SK-N-DZ (cell line): ENCODE measurements around the gene GRAMD4.
"Not testable (repeated sequence)": the region's sequence is repeated elsewhere in the genome, so short reads cannot be mapped to it uniquely, and the experiment has no call there.

Experiments used
- DNase-seq: peaks from one replicate; pipeline ENCODE4 v3.0.0-alpha.2; 2015; ENCODE audit warnings: low spot score

The GRAMD4 gene

GRCh38 chr22:46619240-46619829, 851 bp upstream of the GRAMD4 start:
- no peak for DNase-seq

- no peak for DNase-seq
These were observed 529 bp downstream of the GRAMD4 start for GRCh38 chr22:46620588-46621242.

DNA sequence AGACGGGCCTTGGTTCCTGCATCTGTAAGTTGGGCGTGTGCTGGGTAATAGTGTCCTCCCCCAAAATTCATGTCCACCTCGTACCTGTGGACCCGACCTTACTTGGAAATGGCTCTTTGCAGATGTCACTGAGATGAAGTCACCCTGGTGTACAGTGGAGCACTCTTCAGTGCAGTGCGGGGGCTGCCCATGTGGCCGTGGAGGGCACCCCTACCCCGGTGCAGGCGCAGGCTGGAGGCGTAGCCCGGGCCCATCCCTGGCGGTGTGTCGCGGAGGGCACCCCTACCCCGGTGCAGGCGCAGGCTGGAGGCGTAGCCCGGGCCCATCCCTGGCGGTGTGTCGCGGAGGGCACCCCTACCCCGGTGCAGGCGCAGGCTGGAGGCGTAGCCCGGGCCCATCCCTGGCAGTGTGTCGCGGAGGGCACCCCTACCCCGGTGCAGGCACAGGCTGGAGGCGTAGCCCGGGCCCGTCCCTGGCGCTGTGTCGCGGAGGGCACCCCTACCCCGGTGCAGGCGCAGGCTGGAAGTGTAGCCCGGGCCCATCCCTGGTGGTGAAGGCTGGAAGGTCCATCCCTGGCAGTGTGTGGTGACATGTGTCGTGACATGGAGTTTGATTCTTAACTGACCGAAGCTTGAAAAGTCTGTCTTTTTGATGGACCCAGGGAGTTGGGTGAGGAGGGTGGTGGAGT, 1.2 kb downstream of the GRAMD4 start:
- DNase-seq, result not testable (repeated sequence)

GRCh38 chr22:46622081-46622521, 1.9 kb downstream of the GRAMD4 start:
- DNase-seq, result no peak

DNA sequence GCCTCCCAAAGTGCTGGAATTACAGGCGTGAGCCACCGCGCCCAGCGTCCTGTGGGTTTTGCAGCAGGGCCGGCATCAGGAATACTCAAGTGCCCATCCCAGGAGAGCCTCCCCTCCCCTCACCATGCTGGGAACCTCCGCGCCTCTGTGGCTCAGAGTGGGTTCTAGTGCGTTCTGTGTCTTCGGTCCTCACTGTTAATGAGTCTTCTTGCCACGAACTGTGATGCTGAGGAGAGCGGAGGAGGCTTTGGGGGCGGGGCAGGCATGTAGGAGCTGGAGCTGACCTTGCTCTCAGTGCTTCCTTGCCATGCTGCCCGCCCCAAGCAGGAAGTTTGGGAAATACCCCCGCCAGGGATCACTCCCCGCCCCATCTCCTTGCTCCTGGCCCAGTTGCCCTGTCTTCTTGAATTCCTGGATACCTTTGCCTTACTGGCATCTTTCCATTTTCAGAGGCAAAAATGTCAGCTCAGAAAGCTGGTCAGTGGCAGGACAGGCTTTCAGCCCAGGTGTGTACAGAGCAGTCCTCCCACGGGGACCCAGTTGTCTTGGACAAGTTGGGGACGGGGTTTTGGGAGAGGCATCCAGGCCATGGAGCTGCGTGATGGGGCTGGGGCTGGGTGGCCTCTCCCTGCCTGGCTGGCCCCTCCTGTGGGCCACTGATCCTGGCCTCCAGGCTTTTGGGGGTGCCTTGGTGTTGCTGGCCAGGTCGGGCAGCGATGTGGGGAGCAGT, 5.1 kb downstream of the GRAMD4 start:
- DNase-seq, result no peak

GRCh38 chr22:46625843-46626349, 5.7 kb downstream of the GRAMD4 start:
- DNase-seq, result no peak

- DNase-seq, result no peak
These were observed 6.2 kb downstream of the GRAMD4 start for GRCh38 chr22:46626356-46626755.

DNA sequence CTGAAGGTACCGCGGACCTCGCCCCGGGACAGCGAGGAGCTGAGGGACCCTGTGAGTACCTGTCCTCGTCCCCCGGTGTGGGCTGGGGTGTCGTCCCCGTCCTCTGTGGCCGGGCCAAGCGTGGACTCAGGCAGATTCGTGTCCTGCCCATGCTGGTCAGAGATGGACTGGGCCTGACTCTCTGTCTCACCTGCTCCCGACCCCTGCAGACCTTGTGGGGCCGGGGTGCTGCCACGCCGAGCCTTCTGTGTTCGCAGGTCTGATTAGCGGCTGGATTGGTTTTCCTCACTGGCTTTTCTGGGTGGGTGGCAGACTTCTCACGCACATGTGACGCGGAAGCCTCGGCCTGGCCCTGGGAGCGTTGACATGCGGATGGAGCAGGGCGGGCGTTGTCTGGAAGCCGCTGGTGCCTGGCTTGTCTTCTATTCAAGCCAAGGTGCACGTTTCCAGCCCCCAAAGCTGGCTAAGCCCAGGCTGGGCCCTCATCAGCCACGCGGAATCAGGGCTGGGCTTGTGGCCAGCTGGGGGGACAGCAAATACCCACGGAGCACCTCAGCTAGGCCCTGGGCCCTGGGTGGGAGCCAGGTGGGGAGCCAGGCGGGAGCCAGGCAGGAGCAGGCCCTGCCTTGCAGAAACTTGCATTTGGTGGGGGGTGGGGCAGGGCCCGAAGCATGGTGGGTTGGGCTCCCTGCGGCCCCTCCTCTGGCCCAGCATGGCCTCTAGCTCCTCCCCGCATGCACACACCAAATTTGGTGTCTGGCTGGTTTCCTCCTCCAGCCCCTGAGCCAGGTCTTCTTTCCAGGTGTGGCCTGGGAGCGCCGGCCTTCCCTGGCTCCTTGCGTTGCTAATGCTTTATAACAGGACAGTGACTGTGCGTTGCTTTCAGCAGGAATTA, 7.0 kb downstream of the GRAMD4 start:
- DNase-seq, result no peak

DNA sequence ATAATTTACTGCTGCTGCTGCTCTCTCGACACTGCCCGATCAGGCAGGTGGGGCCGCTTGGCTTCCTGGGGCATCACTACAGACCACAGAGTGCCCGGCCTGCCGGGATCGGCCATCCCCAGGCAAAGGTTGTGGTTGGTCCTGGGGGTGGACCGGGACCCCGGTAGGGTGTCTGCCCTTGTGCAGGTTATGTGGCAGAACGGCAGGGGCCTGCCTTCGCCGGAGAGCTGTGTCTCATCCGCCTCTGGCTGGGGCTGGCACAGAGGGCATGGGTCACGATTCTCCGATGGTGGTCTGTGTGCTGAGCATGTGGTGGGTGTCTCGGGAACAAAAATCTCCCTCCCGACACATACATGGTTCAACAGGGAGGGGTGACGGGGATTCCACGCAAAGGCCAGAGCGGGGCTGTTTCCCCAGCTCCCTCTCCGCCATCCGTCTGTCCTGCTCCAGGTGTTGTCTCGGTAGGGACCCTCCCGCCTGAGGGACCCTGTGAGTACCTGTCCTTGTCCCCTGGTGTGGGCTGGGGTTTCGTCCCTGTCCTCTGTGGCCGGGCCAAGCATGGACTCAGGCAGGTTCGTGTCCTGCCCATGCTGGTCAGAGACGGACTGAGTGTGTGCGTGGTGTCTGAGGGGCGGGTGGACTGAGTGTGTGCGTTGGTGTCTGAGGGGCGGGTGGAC, 7.8 kb downstream of the GRAMD4 start:
- DNase-seq, result no peak

GRCh38 chr22:46628756-46629155, 8.6 kb downstream of the GRAMD4 start:
- no peak for DNase-seq

- DNase-seq, result no peak
These were observed 9.1 kb downstream of the GRAMD4 start for GRCh38 chr22:46629291-46629690.

DNA sequence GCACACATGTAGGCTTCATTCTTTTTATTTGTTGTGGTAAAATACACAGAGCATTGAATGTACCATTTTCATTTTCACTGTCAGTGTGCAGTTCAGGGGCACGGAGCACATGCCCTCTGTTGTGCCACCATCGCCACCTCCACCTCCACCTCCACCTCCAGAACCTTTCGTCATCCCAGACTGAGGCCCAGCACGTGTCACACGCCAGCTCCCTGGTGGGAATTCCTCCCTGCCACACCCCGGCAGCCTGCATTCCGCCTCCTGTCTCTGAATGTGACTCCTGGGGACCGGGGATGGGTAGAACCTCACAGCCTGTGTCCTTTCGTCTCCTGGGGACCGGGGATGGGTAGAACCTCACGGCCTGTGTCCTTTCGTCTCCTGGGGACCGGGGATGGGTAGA, 10.9 kb downstream of the GRAMD4 start:
- no peak for DNase-seq

DNA sequence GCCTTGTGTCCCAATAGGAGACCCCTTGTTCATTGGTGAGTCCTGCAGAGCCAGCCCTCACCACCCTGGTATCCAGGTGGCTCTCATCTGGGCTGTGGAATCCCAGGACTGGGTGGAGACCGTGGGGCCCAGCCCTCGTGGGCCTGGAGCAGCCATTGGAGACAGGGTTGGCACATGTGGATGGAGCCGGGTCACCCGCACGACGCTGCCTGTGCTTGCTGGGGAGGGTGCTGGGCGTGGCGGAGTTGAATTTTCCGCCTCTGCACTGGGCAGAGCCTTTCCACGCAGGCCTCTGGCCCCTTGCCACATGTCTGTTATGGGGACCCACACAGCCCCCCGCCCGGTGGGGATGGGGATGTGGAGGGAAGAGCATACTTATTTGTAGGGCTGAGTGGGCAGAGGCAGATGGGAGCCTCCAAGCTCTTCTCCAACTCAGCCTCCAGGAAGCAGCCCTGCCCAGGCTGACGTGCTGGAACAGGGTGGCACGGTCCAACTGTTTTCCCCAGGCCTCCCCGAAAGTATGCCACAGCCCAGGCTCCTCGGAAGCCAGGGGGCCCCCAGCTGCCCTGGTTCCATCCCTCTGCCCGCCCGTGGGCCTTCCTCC, 12.6 kb downstream of the GRAMD4 start:
- no peak for DNase-seq

GRCh38 chr22:46633334-46633890, 13.2 kb downstream of the GRAMD4 start:
- no peak for DNase-seq

DNA sequence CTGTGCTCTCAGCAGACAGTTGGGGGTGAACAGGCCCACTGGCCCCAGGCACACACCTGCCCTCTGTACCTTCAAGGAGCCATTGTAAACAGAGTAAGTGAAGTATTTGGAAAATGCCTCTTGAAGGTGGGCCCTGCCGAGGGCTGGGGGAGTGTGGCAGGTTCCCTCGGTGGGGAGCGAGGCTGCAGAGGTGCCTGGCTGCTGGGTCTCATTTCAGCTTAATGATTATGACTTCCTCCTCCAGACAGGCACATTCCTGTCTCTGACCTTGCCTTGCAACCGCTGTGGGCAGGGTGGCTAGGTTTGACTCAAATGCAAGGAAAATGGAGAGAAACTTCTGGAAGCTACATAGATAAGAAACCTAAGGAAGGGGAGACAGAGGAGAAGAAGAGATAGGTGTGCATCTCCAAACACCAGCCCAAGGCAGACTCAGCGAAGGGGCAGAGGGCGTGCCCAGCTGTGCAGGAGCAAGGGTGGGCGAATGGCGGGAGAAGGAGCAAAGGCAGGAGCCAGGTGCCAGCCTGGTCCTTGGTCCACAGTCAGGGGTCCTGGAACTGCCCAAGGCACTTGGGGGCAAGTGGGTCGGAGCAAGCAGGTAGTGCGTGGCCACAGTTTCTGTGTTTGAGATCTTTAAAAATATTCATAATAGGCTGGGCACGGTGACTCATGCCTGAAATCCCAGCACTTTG, 14.0 kb downstream of the GRAMD4 start:
- DNase-seq, result no peak

- DNase-seq, result not testable (repeated sequence)
These were observed 14.9 kb downstream of the GRAMD4 start for GRCh38 chr22:46634973-46635685.

- DNase-seq, result no peak
These were observed 15.6 kb downstream of the GRAMD4 start for GRCh38 chr22:46635756-46636155.

DNA sequence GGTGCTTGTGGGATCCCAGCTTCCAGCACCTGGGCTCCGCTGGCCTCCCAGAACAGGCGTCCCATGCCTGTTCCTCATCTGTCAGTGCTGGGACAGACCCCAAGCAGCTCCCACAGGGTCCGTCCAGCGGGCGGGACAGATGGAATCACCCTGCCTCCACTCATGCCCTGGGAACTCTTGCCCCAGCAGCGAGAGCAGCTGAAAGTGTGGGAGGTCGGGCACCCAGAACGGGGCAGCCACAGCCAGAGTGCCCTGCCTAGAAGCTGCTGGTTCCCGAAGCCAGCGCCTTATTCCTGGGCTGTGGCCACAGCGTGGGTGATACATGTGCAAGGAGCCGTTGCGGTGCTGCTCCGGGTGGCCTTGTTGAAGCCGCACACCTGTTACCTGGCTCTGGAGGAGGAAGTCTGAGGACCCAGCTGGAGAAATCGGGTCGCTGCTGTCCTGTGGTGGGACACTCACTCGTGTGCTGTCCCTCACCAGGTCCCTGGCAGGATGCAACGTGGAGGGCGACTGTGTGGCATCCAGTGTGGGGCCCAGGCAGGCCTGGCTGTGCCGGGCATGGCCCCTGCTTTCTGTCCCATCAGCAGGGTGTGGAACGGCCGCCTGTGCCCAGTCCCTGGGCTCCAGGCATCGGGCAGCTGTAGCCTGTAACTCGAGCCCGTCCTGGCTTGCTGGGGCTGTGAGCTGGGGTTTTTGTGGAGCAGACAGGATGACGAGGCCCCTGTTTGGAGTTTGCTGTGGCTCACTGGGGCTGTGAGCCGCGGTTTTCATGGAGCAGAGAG, 16.2 kb downstream of the GRAMD4 start:
- no peak for DNase-seq
